Measurements from ENCODE around the gene PCDHB4.
"Not testable (repeated sequence)": the region's sequence is repeated elsewhere in the genome, so short reads cannot be mapped to it uniquely, and the experiment has no call there.

The PCDHB4 gene

GRCh38 chr5:141150224-141150992 lies 28.8 kb downstream of the PCDHB4 start:
- no peak for DNase-seq

DNA sequence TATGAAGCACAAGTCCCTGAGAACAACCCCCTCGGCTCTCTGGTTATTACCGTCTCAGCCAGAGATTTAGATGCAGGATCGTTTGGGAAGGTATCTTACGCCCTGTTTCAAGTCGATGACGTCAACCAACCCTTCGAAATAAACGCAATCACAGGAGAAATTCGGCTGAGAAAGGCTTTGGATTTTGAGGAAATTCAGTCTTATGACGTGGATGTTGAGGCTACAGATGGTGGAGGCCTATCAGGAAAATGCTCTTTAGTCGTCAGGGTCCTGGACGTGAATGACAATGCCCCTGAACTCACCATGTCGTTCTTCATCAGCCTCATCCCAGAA lies 29.3 kb downstream of the PCDHB4 start:
- no peak for DNase-seq

DNA sequence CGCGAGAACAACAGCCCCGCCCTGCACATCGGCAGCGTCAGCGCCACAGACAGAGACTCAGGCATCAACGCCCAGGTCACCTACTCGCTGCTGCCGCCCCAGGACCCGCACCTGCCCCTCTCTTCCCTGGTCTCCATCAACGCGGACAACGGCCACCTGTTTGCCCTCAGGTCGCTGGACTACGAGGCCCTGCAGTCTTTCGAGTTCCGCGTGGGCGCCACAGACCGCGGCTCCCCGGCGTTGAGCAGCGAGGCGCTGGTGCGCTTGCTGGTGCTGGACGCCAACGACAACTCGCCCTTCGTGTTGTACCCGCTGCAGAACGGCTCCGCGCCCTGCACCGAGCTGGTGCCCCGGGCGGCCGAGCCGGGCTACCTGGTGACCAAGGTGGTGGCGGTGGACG lies 30.0 kb downstream of the PCDHB4 start:
- DNase-seq = not testable (repeated sequence)

DNA sequence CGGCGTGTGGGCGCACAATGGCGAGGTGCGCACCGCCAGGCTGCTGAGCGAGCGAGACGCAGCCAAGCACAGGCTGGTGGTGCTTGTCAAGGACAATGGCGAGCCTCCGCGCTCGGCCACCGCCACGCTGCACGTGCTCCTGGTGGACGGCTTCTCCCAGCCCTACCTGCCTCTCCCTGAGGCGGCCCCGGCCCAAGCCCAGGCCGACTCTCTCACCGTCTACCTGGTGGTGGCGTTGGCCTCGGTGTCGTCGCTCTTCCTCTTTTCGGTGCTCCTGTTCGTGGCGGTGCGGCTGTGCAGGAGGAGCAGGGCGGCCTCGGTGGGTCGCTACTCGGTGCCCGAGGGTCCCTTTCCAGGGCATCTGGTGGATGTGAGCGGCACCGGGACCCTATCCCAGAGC lies 30.5 kb downstream of the PCDHB4 start:
- not testable (repeated sequence) for DNase-seq

DNA sequence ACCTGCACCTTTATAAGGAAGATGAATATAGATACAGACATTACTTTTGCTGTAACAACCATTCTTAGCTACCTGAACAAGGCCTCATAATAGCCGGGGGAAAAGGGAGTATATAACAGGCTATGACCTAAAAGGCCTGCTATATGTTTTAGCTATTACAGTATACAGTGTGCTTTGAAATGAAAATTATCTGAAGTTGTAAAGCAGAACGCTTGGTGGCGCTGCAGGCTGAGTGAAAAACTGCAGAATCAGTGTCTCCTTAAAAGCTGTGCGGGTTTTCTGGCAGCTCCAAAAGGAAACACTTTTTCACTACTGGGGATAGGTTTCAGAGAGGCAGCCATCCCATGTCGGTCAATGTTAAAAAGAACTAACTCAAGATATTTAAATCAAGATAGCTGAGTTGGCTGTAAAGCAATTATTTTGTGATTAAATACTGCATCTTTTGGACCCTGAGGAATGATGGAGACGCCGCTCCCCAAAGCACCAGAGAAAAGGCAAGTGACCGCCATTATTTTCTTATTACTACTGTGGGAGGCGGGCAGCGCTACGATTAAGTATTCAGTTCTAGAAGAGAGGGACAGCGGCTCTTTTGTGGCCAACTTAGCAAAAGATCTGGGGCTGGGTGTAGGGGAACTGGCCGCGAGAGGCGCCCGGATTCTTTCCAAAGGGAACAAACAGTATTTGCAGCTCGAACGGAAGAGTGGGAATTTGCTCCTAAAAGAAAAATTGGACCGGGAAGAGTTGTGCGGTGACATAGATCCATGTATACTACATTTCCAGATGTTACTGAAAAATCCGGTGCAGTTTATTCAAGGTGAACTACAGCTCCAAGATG lies 34.1 kb downstream of the PCDHB4 start:
- no peak for DNase-seq

DNA sequence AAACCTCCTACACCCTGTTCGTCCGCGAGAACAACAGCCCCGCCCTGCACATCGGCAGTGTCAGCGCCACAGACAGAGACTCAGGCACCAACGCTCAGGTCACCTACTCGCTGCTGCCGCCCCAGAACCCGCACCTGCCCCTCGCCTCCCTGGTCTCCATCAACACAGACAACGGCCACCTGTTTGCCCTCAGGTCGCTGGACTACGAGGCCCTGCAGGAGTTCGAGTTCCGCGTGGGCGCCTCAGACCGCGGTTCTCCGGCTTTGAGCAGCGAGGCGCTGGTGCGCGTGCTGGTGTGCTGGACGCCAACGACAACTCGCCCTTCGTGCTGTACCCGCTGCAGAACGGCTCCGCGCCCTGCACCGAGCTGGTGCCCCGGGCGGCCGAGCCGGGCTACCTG lies 35.7 kb downstream of the PCDHB4 start:
- not testable (repeated sequence) for DNase-seq

DNA sequence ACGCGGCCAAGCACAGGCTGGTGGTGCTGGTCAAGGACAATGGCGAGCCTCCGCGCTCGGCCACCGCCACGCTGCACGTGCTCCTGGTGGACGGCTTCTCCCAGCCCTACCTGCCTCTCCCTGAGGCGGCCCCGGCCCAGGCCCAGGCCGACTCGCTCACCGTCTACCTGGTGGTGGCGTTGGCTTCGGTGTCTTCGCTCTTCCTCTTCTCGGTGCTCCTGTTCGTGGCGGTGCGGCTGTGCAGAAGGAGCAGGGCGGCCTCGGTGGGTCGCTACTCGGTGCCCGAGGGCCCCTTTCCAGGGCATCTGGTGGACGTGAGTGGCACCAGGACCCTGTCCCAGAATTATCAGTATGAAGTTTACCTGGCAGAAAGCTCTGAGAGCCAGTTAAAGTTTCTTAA lies 36.3 kb downstream of the PCDHB4 start:
- not testable (repeated sequence) for DNase-seq

DNA sequence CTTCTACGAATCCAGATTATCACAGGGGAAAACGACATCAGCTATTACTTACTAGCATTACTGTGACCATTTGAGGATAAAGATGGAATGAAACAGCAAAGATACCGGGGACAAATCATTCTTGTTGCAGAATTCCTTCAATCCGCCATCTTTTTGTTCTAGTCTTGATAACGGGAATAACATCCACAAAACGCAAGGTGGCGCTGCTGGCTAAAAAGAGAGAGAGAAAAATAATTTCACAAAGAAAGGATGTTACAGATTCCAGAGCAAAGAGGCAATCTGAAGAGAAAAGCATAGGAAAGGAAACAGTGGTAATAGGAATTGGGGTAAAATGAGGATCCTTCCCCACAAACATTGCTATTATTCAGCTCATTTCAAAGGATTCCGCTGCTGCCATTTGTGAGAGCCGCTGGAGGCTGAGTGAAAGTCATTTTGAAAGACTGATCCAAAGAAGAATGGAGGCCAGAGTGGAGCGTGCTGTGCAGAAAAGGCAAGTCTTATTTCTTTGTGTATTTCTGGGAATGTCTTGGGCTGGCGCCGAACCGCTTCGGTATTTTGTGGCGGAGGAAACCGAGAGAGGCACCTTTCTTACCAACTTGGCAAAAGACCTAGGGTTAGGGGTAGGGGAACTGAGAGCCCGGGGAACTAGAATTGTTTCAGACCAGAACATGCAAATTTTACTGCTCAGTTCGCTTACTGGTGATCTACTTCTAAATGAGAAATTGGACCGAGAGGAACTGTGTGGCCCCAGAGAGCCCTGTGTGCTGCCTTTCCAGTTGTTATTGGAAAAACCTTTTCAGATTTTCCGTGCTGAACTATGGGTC lies 51.0 kb downstream of the PCDHB4 start, which contains the start of gene PCDHB7:
Gene PCDHB7, plus strand, starts transcription at position 264 of the 824 bp plus-strand sequence. Its CDS starts 192 bp downstream, at position 456.
- peak in 1 of 2 donors; percentile 21 for DNase-seq

DNA sequence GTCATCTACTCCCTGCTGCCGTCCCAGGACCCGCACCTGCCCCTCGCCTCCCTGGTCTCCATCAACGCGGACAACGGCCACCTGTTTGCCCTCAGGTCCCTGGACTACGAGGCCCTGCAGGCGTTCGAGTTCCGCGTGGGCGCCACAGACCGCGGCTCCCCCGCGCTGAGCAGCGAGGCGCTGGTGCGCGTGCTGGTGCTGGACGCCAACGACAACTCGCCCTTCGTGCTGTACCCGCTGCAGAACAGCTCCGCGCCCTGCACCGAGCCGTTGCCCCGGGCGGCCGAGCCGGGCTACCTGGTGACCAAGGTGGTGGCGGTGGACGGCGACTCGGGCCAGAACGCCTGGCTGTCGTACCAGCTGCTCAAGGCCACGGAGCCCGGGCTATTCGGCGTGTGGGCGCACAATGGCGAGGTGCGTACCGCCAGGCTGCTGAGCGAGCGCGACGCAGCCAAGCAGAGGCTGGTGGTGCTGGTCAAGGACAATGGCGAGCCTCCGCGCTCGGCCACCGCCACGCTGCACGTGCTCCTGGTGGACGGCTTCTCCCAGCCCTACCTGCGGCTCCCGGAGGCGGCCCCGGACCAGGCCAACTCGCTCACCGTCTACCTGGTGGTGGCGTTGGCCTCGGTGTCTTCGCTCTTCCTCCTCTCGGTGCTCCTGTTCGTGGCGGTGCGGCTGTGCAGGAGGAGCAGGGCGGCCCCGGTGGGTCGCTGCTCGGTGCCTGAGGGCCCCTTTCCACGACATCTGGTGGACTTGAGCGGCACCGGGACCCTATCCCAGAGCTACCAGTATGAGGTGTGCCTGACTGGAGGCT lies 52.9 kb downstream of the PCDHB4 start:
- not testable (repeated sequence) for DNase-seq

All from hippocampal formation (tissue), 2 donors.